Liver (tissue), 9 donors: Measurements from ENCODE around the gene TSPAN33. TPM values are rescaled to one million over a fixed set of nuclear protein-coding genes. Genes with fewer than 3 reads are reported as not detected.
"Not testable (repeated sequence)": the region's sequence is repeated elsewhere in the genome, so short reads cannot be mapped to it uniquely, and the experiment has no call there.

Experiments
- DNase-seq: peaks from one replicate; pipeline ENCODE4 v3.0.0-alpha.2; 2017; ENCODE audit warnings: low spot score
- H3K27ac ChIP-seq, 2 donors: one replicate each; pipeline ENCODE4 v1.7.0; 2013; ENCODE audit warnings: inconsistent platforms in 2 of 2, low read length in 2 of 2, control low read depth in 1 of 2, low read depth in 1 of 2, mild to moderate bottlenecking in 1 of 2
- H3K27me3 ChIP-seq, 4 donors: one replicate each; pipeline versions ENCODE4 v1.6.1 to v1.7.0; 2013; ENCODE audit warnings: low read length in 3 of 4, inconsistent platforms in 1 of 4, mild to moderate bottlenecking in 1 of 4, moderate library complexity in 1 of 4; ENCODE audit not compliant: control insufficient read depth in 4 of 4, insufficient read depth in 4 of 4
- H3K36me3 ChIP-seq, 4 donors: one replicate each; pipeline versions ENCODE4 v1.6.1 to v1.7.0; 2013; ENCODE audit warnings: low read length in 3 of 4, mild to moderate bottlenecking in 3 of 4, low read depth in 1 of 4, moderate library complexity in 1 of 4; ENCODE audit not compliant: control insufficient read depth in 4 of 4, insufficient read depth in 3 of 4
- H3K4me1 ChIP-seq, 4 donors: one replicate each; pipeline versions ENCODE4 v1.6.1 to v1.7.0; 2013; ENCODE audit warnings: low read length in 3 of 4, mild to moderate bottlenecking in 3 of 4, moderate library complexity in 1 of 4; ENCODE audit not compliant: control insufficient read depth in 4 of 4, insufficient read depth in 4 of 4
- H3K4me3 ChIP-seq, 3 donors: one replicate each; pipeline versions ENCODE4 v1.6.1 to v1.7.0; 2013; ENCODE audit warnings: low read length in 3 of 3, control low read depth in 1 of 3, low read depth in 1 of 3, mild to moderate bottlenecking in 1 of 3
- H3K9ac ChIP-seq, 2 donors: one replicate each; pipeline ENCODE4 v1.7.0; 2013; ENCODE audit warnings: low read length in 2 of 2, mild to moderate bottlenecking in 2 of 2, moderate library complexity in 2 of 2, control low read depth in 1 of 2, low read depth in 1 of 2
- H3K9me3 ChIP-seq, 4 donors: one replicate each; pipeline versions ENCODE4 v1.6.1 to v1.7.0; 2013; ENCODE audit warnings: low read length in 3 of 4; ENCODE audit not compliant: control insufficient read depth in 4 of 4
- ATF3 ChIP-seq: IDR thresholded peaks from 2 replicates; pipeline ENCODE4 v1.6.1; 2016; ENCODE audit warnings: antibody characterized with exemption
- EGR1 ChIP-seq, 2 donors: IDR thresholded peaks; 2 replicates each; pipeline ENCODE4 v1.6.1; 2016 to 2018; ENCODE audit warnings: antibody characterized with exemption in 2 of 2, low read depth in 2 of 2
- FOXA1 ChIP-seq: IDR thresholded peaks from 2 replicates; pipeline ENCODE4 v1.6.1; 2016; ENCODE audit warnings: antibody characterized with exemption
- FOXA2 ChIP-seq: IDR thresholded peaks from 2 replicates; pipeline ENCODE4 v1.6.1; 2016; ENCODE audit warnings: antibody characterized with exemption
- GABPA ChIP-seq, 2 donors: IDR thresholded peaks in 1 of 2; conservative IDR thresholded peaks in 1 of 2; 2 replicates each; pipeline ENCODE4 v1.6.1; 2016; ENCODE audit warnings: antibody characterized with exemption in 2 of 2, mild to moderate bottlenecking in 1 of 2, moderate library complexity in 1 of 2
- HNF4A ChIP-seq, 2 donors: conservative IDR thresholded peaks; 2 replicates each; pipeline ENCODE4 v1.6.1; 2016; ENCODE audit warnings: antibody characterized with exemption in 2 of 2, mild to moderate bottlenecking in 2 of 2
- HNF4G ChIP-seq: IDR thresholded peaks from 2 replicates; pipeline ENCODE4 v1.6.1; 2016; ENCODE audit warnings: antibody characterized with exemption
- JUND ChIP-seq, 2 donors: IDR thresholded peaks; 2 replicates each; pipeline ENCODE4 v1.6.1; 2016; ENCODE audit warnings: antibody characterized with exemption in 2 of 2
- NR2F2 ChIP-seq: IDR thresholded peaks from 2 replicates; pipeline ENCODE4 v1.6.1; 2016; ENCODE audit warnings: antibody characterized with exemption
- RAD21 ChIP-seq, 2 donors: IDR thresholded peaks; 2 replicates each; pipeline ENCODE4 v1.6.1; 2016; ENCODE audit warnings: antibody characterized with exemption in 2 of 2, mild to moderate bottlenecking in 2 of 2
- TAF1 ChIP-seq: conservative IDR thresholded peaks from 2 replicates; pipeline ENCODE4 v1.6.1; 2016; ENCODE audit warnings: antibody characterized with exemption, mild to moderate bottlenecking
- YY1 ChIP-seq: IDR thresholded peaks from 2 replicates; pipeline ENCODE4 v1.6.1; 2016; ENCODE audit warnings: antibody characterized with exemption, mild to moderate bottlenecking
- ZBTB33 ChIP-seq: IDR thresholded peaks from 2 replicates; pipeline ENCODE4 v1.6.1; 2016; ENCODE audit warnings: antibody characterized with exemption
- WGBS: extraction: QIAGEN DNeasy Blood & Tissue Kit; methylation state at CpG from one replicate; pipeline ENCODE4 v1.1.7; 2013; 5-methylcytosine and 5-hydroxymethylcytosine counted together
- polyA plus RNA-seq, 2 donors: library from polyadenylated mRNA; stranded (reverse) in 1 of 2; unstranded in 1 of 2; fragments of 200-250 nt in 1 of 2; fragments of >200 nt in 1 of 2; fragmentation: Nextera tagmentation in 1 of 2; extraction: Ambion mirVana in 1 of 2; gene quantifications; one replicate each; pipeline versions ENCODE4 v1.2.1 to v1.2.3, GENCODE V29; 2013 to 2015
- total RNA-seq, 2 donors: library from RNA; depleted of rRNA; stranded (reverse); fragments of >200 nt; gene quantifications; one replicate each; pipeline ENCODE4 v1.2.3, GENCODE V29; 2014
- TF ChIP-seq, protein P1 (sequence below): IDR thresholded peaks from 2 replicates; pipeline ENCODE4 v1.6.1; 2016; ENCODE audit warnings: antibody characterized with exemption
- TF ChIP-seq, protein P2 (sequence below): IDR thresholded peaks from 2 replicates; pipeline ENCODE4 v1.6.1; 2016; ENCODE audit warnings: antibody characterized with exemption, mild to moderate bottlenecking
- TF ChIP-seq, protein P3 (sequence below): fragments of 150-350 bp; IDR thresholded peaks from 2 replicates; pipeline ENCODE4 v1.5.1; 2017; ENCODE audit warnings: improper control_type of control experiment, low read depth, low read length; ENCODE audit not compliant: missing input control
- donor health status: healthy.
- donor health status: healthy.
- donor health status: healthy.
- donor health status: healthy.
- donor health status: healthy.

TSPAN33 gene
- total and polyA plus RNA-seq, 4 donors: 13.4 to 29.3 (median 20.4) TPM

DNA sequence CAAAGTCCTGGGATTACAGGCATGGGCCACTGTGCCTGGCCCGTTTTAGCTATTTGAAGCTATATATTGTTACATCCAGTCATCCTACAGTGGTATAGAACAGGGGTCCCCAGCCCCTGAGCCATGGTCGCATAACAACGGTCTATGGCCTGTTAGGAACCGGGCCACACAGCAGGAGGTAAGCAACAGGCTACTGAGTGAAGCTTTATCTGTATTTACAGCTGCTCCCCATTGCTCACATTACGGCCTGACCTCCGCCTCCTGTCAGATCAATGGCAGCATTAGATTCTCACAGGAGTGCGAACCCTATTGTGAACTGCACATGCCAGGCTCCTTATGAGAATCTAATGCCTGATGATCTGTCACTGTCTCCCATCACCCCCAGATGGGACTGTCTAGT is 26.3 kb upstream of the TSPAN33 start:
- Histone ChIP-seq H3K4me3 (no peak overlapping the region), H3K9me3 (peaks cover 0 to 2% (median 0%) of the 10 kb centered on the region in 4 donors), H3K27ac (no peak overlapping the region), H3K36me3 (no peaks in the 10 kb centered on the region), H3K4me1 (peaks cover 0 to 4% (median 0%) of the 10 kb centered on the region in 4 donors), H3K27me3 (no peaks in the 10 kb centered on the region), H3K9ac (no peak overlapping the region)
- no peak for DNase-seq
- TF ChIP-seq JUND (IDR thresholded peaks at IDR 0.05) (no peak), FOXA2 (no peak), EGR1 (IDR thresholded peaks at IDR 0.05; ENCODE audit: low read depth in 2 of 2) (no peak), HNF4G (no peak), HNF4A (conservative IDR thresholded peaks at IDR 0.05) (no peak), ZBTB33 (no peak), ATF3 (no peak), TAF1 (no peak), NR2F2 (no peak), YY1 (no peak)
- TF ChIP-seq, protein P1, sequence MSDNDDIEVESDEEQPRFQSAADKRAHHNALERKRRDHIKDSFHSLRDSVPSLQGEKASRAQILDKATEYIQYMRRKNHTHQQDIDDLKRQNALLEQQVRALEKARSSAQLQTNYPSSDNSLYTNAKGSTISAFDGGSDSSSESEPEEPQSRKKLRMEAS: no peak
- TF ChIP-seq, protein P2, sequence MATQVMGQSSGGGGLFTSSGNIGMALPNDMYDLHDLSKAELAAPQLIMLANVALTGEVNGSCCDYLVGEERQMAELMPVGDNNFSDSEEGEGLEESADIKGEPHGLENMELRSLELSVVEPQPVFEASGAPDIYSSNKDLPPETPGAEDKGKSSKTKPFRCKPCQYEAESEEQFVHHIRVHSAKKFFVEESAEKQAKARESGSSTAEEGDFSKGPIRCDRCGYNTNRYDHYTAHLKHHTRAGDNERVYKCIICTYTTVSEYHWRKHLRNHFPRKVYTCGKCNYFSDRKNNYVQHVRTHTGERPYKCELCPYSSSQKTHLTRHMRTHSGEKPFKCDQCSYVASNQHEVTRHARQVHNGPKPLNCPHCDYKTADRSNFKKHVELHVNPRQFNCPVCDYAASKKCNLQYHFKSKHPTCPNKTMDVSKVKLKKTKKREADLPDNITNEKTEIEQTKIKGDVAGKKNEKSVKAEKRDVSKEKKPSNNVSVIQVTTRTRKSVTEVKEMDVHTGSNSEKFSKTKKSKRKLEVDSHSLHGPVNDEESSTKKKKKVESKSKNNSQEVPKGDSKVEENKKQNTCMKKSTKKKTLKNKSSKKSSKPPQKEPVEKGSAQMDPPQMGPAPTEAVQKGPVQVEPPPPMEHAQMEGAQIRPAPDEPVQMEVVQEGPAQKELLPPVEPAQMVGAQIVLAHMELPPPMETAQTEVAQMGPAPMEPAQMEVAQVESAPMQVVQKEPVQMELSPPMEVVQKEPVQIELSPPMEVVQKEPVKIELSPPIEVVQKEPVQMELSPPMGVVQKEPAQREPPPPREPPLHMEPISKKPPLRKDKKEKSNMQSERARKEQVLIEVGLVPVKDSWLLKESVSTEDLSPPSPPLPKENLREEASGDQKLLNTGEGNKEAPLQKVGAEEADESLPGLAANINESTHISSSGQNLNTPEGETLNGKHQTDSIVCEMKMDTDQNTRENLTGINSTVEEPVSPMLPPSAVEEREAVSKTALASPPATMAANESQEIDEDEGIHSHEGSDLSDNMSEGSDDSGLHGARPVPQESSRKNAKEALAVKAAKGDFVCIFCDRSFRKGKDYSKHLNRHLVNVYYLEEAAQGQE: no peak
- 92% methylated on average over 7 of the region's 7 CpGs for whole genome bisulfite sequencing

DNA sequence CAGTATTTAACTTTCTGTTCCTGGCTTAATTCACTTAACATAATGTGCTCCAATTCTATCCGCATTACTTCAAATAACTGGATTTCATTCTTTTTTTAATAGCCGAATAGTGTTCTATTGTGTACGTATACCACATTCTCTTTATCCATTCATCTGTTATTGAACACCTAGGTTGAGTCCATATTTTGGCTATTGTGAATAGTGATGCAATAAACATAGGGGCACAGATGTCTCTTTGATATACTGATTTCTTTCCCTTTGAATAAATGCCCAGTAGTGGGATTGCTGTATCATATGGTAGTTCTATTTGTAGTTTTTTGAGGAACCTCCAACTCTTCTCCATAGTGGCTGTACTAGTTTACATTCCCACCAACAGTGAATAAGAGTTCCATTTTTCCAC is 25.5 kb upstream of the TSPAN33 start:
- Histone ChIP-seq H3K36me3 (no peaks in the 10 kb centered on the region), H3K4me1 (peaks cover 0 to 4% (median 0%) of the 10 kb centered on the region in 4 donors), H3K27me3 (no peaks in the 10 kb centered on the region), H3K27ac (no peak overlapping the region), H3K9me3 (peaks cover 0 to 2% (median 0%) of the 10 kb centered on the region in 4 donors), H3K4me3 (no peak overlapping the region), H3K9ac (no peak overlapping the region)
- 98% methylated on average over 3 of the region's 3 CpGs for WGBS
- DNase-seq: no peak
- TF ChIP-seq JUND (IDR thresholded peaks at IDR 0.05): no peak
- TF ChIP-seq NR2F2: no peak
- TF ChIP-seq FOXA2: no peak
- no peak for TF ChIP-seq ATF3
- TF ChIP-seq, protein P3, sequence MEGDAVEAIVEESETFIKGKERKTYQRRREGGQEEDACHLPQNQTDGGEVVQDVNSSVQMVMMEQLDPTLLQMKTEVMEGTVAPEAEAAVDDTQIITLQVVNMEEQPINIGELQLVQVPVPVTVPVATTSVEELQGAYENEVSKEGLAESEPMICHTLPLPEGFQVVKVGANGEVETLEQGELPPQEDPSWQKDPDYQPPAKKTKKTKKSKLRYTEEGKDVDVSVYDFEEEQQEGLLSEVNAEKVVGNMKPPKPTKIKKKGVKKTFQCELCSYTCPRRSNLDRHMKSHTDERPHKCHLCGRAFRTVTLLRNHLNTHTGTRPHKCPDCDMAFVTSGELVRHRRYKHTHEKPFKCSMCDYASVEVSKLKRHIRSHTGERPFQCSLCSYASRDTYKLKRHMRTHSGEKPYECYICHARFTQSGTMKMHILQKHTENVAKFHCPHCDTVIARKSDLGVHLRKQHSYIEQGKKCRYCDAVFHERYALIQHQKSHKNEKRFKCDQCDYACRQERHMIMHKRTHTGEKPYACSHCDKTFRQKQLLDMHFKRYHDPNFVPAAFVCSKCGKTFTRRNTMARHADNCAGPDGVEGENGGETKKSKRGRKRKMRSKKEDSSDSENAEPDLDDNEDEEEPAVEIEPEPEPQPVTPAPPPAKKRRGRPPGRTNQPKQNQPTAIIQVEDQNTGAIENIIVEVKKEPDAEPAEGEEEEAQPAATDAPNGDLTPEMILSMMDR: no peak
- TF ChIP-seq RAD21 (IDR thresholded peaks at IDR 0.05): no peak
- no peak for TF ChIP-seq FOXA1
- TF ChIP-seq YY1: no peak
- no peak for TF ChIP-seq GABPA (IDR thresholded peaks at IDR 0.05 in 1 of 2, conservative IDR thresholded peaks at IDR 0.05 in 1 of 2)
- TF ChIP-seq EGR1 (IDR thresholded peaks at IDR 0.05; ENCODE audit: low read depth in 2 of 2): no peak
- no peak for TF ChIP-seq HNF4A (conservative IDR thresholded peaks at IDR 0.05)
- no peak for TF ChIP-seq ZBTB33
- no peak for TF ChIP-seq TAF1

GRCh38 chr7:129121501-129122077 is 22.9 kb upstream of the TSPAN33 start:
- not testable (repeated sequence) for H3K27ac ChIP-seq, H3K9ac ChIP-seq, H3K4me1 ChIP-seq, H3K9me3 ChIP-seq, H3K36me3 ChIP-seq, H3K27me3 ChIP-seq, H3K4me3 ChIP-seq, DNase-seq
- WGBS: 94% methylated on average over 3 of the region's 3 CpGs
